Nucleus accumbens (tissue), 56 donors: Measurements from ENCODE around the gene FDX1.

Experiments used
- DNase-seq, 56 donors: peaks; one replicate each; lab custom pipeline; 2025; lab: John Stamatoyannopoulos, UW

FDX1 gene

DNA sequence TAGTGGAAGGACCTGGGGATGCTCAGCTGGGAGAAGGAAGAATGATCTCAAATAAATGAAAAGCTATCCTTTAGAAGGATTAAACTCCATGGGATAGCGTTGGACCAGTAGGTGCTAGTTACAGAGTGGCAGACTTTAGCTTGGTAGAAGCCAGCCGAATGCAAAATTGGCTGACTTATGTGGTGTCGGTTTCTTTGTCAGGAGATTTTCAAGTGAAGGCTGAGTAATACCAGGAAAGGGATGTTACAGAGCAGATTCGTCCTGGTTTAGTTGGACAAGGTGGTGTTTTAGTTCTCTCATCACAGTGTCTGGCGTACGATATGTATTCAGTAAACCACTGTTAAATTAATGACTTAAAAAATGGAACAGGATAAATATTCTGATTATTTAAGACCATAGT lies 26.0 kb downstream of the FDX1 start:
- DNase-seq, result no peak

DNA sequence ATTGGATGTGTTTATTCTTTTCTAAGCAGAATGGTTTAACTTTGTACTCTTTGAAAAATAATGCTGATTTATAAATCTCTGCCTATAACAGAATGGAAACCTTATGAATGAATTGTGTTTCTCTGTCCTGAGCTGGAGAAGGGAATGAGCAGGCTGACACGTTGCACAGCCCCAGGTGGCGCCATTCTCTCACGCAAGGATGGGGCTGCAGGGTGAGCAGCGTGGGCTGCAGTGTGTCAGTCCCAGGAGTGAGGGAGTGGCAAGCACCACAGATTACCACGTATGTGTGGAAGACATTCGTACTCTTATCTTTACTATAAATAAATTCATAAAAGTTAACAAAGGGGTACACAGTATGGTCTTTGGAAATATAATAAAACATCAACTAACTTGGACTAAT lies 33.4 kb downstream of the FDX1 start:
- peak in 41 of 56 donors; percentile 6 to 76 (median 30) for DNase-seq

DNA sequence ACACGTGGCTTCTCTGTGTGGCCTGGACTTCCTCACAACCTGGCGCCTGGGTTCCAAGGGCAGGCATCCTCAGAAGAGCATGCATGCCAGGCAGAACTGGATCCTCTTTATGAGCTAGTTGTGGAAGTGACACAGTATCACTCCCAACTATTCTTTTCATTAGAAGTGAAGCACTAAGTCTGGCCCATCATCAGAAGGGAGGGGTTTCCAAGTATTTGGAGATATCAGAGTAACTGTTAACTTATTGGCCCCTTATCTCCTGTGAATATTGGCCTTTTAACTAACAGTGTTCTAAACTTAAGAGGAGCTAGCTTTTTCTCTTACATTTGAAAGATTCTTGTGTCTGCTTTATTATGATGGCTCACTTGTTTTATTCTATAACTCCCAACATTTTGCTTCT lies 35.5 kb downstream of the FDX1 start:
- DNase-seq, result no peak

DNA sequence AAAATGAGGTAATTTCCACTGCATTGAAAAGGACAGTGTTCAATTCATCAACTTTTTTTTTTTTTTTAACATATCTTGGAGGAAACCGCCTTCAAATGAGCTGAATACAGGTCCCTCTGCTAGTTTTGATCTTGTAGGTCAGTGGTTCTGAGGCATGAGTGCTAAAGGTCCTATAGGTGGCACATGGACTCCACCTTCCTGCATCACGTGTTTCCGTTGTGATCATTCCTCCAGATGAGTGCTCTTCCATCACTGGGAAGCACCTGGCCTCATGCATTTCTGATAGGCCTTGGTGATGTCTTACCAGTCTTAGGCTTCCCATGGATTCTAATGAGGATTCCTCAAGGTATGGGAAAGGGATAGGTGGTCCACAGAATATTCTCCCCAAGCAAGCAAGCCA lies 37.8 kb downstream of the FDX1 start:
- no peak for DNase-seq

DNA sequence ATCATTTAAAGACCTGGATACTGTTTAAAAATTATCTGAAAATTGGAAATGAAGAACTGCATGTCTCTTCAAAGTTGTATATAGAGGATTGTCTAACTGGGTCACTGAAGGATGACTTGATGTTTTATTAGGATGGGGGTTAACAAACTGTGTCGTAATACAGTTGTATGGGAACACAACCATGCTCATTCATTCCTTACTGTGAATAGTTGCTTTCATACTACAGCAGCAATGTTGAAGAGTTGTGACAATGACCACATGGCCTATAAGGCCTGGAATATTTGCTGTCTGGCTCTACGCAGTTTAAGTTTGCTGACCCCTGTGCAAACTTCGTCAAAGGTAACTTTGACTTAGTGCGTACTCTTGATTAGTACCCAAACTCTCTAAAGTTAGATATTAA lies 38.4 kb downstream of the FDX1 start:
- no peak for DNase-seq

DNA sequence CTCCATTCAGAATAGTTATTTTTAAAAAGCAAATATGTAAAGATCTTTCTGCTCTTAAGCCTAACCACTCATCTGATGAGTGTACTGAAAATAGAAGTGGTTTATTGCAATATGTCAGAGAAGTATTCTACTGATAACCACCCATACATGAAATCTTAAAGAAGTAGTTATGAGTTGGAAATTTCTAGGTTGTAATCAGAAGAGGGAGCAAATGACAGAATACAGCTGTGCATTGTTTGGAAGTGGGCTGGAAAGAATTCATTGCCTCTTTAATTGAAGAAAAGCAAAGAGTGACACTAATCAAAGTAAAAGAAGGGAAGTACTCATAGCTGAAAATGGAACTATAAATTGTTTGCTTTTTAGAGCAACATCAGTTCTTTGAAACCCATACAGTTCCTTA lies 39.4 kb downstream of the FDX1 start:
- DNase-seq, result no peak

DNA sequence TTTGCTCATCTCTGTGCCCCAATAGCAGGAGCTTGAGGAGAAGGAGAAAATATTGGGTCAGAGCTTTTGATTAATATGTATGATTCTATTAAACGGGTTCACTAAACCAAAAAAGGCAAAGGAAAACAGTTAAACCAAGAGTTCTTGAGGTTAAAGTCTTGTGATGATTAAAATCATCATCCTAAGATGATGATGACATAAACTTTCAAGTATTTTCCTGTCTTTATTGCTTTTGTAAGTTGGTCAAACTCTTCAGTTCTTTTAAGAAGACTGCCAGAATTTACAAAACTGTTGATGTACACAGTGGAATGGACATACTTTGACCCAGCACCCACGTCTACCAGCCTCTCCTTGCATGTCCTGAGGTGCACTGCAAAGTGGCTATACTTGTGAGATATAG lies 41.0 kb downstream of the FDX1 start:
- DNase-seq, result no peak

DNA sequence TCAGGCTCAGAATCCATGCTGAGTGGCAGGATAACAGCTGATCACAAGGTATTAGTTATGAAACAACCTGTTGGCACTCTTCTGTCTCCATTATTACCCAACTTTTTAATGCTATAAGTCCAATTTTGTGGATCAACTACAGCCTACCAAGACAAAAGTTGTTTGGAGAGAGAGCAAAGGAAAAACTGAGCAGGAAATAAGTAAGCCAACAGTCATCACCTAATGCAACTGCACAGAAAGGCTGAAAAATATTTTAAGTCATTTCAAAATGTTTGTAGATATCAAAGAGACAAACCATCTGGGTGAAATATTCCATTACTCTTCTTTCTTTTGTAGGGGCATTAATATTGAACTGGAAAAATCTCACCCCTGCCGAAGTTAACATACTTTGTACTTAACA lies 41.6 kb downstream of the FDX1 start:
- no peak for DNase-seq

DNA sequence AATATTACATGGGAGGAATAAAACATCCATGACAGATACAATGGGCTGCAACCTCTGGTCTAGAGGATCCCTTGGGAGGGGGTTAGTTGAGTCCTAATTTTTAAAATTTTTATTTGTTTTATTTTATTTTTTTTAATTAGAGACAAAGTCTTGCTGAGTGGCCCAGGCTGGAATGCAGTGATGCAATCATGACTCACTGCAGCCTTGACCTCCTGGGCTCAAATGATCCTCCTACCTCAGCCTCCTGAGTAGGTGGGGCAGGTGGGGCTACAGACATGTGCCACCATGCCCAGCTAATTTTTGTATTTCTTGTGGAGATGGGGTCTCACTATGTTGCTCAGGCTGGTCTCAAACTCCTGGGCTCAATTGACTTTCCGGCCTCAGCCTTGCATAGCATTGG lies 43.1 kb downstream of the FDX1 start:
- no peak for DNase-seq

DNA sequence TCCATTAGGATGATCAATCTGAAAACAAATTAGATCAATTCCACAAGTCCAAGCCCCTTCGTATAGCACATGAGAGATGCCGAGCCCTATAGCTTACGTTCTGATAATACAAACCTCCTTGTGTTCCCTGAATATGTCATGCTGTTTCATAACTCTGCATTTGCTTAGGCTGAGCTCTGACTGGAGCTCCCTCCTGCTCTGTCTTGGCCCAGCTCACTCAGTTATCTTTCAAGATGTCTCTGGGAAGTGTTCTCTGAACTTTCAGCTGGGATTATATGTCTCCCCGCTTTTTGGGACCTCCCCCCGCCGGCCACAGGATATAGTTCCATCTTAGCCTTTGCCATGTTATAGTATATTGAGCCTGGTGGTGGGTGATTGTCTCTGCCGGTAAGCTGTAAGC lies 44.0 kb downstream of the FDX1 start:
- DNase-seq, result peak in 6 of 56 donors; percentile 8 to 31 (median 12)

DNA sequence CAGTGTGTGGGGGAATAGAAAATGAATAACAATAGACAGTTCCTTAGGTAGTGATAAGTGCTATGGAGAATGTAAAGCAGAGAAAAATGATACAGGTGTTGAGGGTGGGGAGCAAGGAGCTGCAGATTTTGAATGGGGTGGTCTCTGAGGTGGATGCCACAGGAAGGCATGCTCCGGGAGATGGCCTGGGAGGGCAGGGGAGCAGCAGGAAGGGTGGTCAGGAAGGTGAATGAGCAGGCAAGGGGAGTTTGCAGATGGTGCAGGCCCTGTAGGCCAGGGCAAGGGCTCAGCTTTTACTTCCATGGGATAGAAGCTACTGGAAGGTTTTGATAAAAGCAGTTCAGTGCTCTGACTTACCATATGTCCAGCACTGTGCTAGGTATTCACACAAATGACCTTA lies 44.8 kb downstream of the FDX1 start:
- no peak for DNase-seq

DNA sequence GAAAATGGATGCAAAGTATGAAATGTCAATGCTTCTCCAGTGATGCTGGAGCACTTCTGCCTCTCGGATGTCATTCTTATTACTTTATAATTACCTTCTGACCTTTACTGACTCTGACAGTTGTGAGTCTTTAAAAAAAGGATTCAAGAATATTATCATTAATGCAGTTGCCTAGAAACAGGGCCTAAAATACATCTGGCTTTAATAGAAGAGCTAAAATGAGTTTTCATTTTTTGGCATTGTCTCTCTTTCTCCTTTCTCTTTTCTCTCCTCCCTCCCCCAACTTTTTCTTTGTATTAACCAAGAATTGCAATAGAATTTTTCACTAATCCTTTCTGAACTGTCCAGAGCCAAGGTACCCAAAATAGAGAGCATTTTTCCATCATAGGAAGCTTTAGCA lies 45.9 kb downstream of the FDX1 start:
- DNase-seq, result no peak

DNA sequence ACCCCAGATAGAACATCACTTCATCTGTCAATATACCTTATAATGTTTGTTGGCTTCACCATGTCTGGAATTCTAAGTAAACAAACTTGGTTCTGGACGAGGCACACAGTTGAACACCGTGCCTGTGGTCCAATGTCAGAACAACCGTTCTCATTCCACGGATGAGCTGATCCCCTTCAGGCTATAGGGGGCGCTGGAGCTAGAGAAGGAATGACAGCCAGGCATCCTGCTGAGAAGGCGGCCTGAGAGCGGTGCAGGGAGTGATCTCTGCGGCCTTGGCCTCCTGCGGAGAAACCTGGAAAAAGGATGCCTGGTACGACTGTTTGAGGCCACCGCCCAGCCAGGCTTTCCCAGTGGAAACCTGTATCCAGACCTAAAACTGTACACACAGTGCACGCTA lies 48.7 kb downstream of the FDX1 start:
- DNase-seq, result no peak

DNA sequence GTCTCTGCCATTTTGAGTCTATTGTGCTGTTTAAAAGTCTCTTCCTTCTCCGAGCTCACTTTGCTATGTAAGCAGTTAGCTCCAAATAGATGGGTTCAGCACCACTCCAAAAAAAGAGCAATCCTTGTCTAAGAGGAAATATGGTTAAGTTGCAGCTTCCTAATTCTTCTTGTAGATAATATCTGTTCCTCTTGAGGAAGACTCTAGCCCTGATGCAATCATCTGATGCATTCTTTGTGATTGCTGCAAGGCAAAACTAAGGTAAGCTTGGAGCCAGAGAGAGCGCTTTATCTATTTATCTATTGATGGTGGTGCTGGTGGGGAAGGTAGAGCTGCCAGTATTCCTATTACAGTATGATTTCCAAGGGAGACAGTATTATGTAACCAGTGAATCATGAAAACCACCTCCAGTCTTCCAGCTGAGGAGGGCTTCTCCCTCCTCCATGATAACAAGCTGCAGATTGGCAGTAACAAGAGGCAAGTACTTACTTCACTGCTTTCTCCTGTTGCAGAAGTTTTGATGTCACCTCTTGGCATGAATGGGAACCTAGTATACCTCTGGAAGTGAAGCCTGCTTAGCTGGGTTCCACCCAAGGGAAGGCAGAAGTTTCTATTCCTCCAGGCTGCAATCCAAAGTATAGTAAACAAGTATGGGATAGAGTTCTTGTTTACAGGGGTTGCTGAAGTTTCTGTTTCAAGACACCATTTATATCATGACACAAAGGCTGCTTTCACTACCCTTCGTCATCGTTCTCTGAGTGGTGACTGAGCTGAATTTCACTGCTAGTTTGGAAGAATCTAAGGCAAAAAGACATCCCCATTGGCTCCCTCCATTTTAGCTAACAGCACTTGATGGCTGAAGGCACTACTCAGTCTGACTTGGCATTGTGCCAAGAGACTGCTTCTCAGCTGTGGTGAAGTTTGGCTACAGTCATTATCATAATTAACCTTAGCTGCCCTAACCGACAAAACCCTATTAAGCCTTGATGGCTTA lies 49.7 kb downstream of the FDX1 start:
- peak in 25 of 56 donors; percentile 4 to 72 (median 37) for DNase-seq

DNA sequence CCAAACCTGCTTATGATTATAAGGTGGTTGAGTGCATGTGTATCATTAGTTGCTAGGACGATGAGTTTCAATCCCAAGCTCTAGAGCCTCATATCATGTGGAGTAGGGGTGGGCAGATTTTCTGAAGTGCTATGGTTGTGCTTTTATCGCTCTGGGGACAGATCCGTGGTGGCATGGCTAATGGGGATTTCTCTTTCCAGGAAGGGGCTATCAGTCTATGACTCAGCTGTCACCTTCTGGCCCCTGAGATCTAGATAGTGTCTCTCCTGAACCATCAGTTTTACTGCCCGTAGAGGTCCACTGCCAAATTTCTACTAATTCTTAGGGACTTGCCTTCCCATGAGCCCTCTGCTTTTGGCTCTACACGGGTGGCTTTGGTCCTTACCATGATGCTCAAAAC lies 51.8 kb downstream of the FDX1 start:
- no peak for DNase-seq

DNA sequence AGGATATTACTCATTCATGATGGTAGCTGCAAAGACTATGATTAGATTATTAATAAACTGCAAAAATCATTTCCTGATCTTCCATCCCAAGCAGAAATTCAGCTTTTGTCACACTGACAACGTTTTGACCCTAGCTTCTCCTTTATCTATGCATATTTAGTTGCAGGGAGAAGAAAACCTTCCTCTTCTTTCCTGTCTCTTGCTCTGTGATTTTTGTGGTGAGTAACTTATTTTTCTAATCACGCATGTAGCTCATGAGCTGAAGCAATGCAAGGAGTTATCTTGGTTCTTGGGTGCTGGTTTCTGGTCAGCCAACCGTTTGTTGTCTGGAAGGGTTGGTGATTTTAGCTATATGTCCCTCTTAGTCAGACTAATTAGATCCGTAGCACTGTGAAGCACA lies 56.4 kb downstream of the FDX1 start:
- DNase-seq, result no peak

DNA sequence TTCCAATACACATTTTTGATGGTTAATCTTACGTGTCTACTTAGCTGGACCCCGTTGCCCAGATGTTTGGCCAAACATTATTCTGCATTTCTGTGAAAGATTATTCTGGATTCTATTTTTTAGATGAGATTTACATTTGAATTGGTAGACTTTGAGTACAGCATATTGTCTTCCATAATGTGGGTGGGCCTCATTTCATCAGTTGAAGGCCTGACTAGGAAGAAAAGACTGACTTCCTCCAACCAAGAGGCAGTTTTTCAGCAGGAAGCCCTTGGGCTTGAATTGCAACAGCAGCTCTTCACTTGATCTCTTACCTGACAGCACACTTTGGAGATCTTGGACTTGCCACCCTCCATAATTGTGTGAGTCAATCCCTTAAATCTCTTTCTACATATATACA lies 58.7 kb downstream of the FDX1 start:
- no peak for DNase-seq

DNA sequence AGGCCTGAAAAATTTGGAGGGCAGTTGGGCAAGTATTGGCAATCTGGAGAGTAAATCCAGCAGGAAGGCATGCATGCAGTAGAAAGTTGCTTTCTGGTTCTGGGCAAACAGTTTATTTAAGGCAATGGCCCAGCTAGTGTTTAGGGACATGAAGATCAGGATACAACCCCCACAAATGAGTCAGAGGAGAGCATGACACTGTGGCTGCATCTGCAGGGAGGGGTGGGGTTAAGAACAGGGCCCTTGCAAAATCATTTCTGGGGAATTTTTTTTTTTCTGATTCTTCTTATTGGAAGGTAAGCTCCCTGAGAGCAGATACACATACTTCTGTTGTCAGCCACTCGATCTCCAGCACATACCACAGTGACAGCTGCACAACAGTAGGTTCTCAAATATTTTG lies 61.1 kb downstream of the FDX1 start:
- no peak for DNase-seq

DNA sequence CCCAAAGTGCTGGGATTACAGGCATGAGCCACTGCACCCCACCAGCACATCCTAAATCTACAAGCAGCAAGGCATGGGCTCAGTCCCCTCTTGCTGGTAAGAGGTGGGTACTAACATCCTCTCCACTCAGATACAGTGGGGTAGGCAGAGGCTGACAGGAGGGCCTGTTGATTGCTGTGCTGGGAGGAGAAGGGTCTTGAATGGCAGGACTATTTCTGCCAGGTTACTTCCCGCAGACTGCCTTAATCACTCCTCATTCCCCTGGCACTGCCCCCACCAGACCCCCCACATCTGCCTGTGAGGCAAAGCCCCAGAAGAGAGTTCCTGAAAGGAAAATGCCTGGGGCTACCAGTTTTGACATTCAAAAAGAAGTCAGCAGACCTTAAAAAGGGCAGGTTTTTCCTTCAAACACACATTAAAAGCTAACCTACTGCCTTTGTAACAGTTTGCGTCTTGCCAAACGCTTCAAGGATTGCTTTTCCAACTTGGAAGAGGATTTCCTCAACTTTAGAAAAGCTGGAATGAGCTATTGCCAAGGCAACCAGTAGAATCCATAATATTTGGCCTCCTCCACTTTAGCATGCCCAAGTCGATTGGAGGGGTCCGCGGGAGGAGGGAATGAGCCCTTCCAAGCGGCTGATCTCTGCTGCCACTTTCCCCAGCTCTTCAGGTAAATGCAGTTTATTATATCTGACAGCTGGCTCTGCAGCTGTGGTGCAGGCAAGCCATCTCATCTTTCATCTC lies 62.0 kb downstream of the FDX1 start:
- no peak for DNase-seq

DNA sequence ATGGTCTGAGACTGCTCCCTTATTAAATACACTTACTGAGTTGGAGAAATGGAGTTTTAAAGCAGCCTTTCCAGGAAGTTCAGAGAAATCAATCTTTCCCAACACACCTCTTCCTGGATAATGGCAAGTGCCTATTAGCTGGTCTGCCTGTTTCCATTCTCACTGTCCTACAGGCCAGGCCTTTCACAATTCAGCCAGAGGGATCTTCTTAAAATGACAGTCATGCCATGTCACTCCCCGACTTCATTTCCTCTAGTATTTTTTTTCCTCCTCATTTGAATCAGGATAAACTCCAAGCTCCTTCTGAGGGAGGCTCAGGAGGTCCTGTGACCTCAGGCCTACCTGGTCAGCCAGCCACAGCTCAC lies 62.6 kb downstream of the FDX1 start:
- no peak for DNase-seq

DNA sequence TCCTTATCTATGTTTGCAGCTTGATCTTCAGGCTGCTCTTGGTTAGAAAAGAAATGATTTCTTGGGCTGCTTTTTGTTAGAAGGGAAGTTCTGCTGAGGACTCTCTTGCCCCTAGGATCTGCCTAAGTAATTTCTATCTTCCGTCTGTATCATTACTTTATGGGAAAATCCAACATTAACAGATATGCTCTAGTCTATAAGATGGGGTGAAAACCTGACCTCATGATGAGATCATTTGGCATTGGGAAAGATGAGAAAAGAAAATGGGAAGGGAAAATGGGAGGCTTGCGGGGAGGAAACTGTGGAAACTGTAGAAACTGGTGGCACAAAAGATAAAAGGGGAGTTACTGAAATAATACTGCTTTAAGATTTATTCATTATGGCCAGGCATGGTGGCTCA lies 63.6 kb downstream of the FDX1 start:
- no peak for DNase-seq
